Hematopoietic multipotent progenitor cell treated with erythropoietin and hydrocortisone succinate and interleukin-3 and kit ligand, for 6 days (in vitro differentiated cells): ENCODE measurements around the gene ILF3.

ENCODE experiments used
- DNase-seq: peaks from one replicate; pipeline ENCODE4 v3.0.0-alpha.2; 2015

The ILF3 gene

GRCh38 chr19:10706990-10707389, 52.8 kb downstream of the ILF3 start:
- DNase-seq = no peak

- no peak for DNase-seq
These were observed 53.3 kb downstream of the ILF3 start for GRCh38 chr19:10707440-10707839.

GRCh38 chr19:10708291-10708690, 54.1 kb downstream of the ILF3 start:
- DNase-seq = no peak

GRCh38 chr19:10712045-10712444, 57.9 kb downstream of the ILF3 start:
- no peak for DNase-seq

GRCh38 chr19:10712754-10713153, 58.6 kb downstream of the ILF3 start:
- no peak for DNase-seq

GRCh38 chr19:10713317-10713716, 59.2 kb downstream of the ILF3 start:
- DNase-seq = no peak

GRCh38 chr19:10717054-10717355, 62.9 kb downstream of the ILF3 start:
- DNase-seq = no peak

GRCh38 chr19:10717356-10718204, 63.4 kb downstream of the ILF3 start, which contains the start of gene DNM2:
Gene DNM2, plus strand, starts transcription at chr19:10718079. Its CDS starts 164 bp downstream, at chr19:10718243.
- peak; percentile 100 for DNase-seq

- DNase-seq = peak; percentile 60
These were observed 64.4 kb downstream of the ILF3 start for GRCh38 chr19:10718205-10719196.

GRCh38 chr19:10719466-10719961, 65.4 kb downstream of the ILF3 start:
- peak; percentile 92 for DNase-seq

GRCh38 chr19:10720607-10721125, 66.5 kb downstream of the ILF3 start:
- DNase-seq = no peak

GRCh38 chr19:10723591-10723990, 69.4 kb downstream of the ILF3 start:
- DNase-seq = no peak

GRCh38 chr19:10724573-10725071, 70.5 kb downstream of the ILF3 start:
- no peak for DNase-seq

GRCh38 chr19:10725415-10725814, 71.3 kb downstream of the ILF3 start:
- DNase-seq = no peak

GRCh38 chr19:10726268-10726667, 72.1 kb downstream of the ILF3 start:
- DNase-seq = no peak

GRCh38 chr19:10727685-10728201, 73.6 kb downstream of the ILF3 start:
- no peak for DNase-seq

GRCh38 chr19:10729411-10729810, 75.3 kb downstream of the ILF3 start:
- DNase-seq = no peak

GRCh38 chr19:10730932-10731331, 76.8 kb downstream of the ILF3 start:
- no peak for DNase-seq

- DNase-seq = no peak
These were observed 81.6 kb downstream of the ILF3 start for GRCh38 chr19:10735741-10736140.

- no peak for DNase-seq
These were observed 82.0 kb downstream of the ILF3 start for GRCh38 chr19:10736189-10736588.

GRCh38 chr19:10736916-10737551, 82.9 kb downstream of the ILF3 start:
- no peak for DNase-seq

- no peak for DNase-seq
These were observed 83.6 kb downstream of the ILF3 start for GRCh38 chr19:10737722-10738121.
